DOHH2 (cell line): ENCODE results near the gene SMC3.

Experiments
- EZH2phosphoT487 ChIP-seq: fragments of 200-600 bp; sonication (generic); IDR thresholded peaks from 2 replicates; pipeline ENCODE4 v1.6.1; 2017; ENCODE audit warnings: borderline replicate concordance, mild to moderate bottlenecking, antibody characterized with exemption, low read length, moderate library complexity, mixed read lengths
- TF ChIP-seq, protein P1 (sequence below): fragments of 200-600 bp; sonication (generic); IDR thresholded peaks from one replicate; pipeline ENCODE4 v1.5.1; 2014; ENCODE audit warnings: antibody characterized with exemption, mild to moderate bottlenecking, low read depth, low read length; ENCODE audit not compliant: poor library complexity, severe bottlenecking

- TF ChIP-seq, protein P1, sequence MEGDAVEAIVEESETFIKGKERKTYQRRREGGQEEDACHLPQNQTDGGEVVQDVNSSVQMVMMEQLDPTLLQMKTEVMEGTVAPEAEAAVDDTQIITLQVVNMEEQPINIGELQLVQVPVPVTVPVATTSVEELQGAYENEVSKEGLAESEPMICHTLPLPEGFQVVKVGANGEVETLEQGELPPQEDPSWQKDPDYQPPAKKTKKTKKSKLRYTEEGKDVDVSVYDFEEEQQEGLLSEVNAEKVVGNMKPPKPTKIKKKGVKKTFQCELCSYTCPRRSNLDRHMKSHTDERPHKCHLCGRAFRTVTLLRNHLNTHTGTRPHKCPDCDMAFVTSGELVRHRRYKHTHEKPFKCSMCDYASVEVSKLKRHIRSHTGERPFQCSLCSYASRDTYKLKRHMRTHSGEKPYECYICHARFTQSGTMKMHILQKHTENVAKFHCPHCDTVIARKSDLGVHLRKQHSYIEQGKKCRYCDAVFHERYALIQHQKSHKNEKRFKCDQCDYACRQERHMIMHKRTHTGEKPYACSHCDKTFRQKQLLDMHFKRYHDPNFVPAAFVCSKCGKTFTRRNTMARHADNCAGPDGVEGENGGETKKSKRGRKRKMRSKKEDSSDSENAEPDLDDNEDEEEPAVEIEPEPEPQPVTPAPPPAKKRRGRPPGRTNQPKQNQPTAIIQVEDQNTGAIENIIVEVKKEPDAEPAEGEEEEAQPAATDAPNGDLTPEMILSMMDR = no peak
- TF ChIP-seq EZH2phosphoT487 = no peak
Measured at GRCh38 chr10:110556296-110556695, 11.2 kb upstream of the SMC3 start.
